Occipital lobe (tissue), 2 donors: ENCODE results near the gene NFKBIE. TPM values are rescaled to one million over a fixed set of nuclear protein-coding genes. Genes with fewer than 3 reads are reported as not detected.

Experiments
- DNase-seq: peaks from one replicate; lab custom pipeline; 2025; lab: John Stamatoyannopoulos, UW
- total RNA-seq: library from RNA; depleted of rRNA; stranded (reverse); fragments of >200 nt; gene quantifications from one replicate; pipeline ENCODE4 v1.2.3, GENCODE V29; 2014

The NFKBIE gene
- total RNA-seq, 1 donor from 2014 or later = 7.8 TPM

DNA sequence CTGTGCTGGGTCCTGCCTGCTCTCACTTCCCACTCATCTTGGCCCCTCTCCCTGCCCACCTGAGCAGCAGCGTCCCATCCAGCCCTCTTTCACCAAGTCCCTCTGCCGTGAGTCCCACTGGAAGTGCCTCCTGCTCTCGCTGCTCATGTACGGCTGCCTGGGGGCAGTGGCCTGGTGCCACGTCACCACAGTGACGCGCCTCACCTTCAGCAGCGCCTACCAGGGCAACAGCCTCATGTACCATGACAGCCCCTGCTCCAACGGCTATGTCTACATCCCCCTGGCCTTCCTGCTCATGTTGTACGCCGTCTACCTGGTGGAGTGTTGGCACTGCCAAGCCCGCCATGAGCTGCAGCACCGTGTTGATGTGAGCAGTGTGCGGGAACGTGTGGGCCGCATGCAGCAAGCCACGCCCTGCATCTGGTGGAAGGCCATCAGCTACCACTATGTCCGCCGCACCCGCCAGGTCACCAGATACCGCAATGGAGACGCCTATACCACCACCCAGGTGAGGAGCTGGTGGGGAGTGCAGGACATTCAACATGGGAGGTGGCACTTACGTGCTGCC lies 7.7 kb upstream of the NFKBIE start:
- no peak for DNase-seq

DNA sequence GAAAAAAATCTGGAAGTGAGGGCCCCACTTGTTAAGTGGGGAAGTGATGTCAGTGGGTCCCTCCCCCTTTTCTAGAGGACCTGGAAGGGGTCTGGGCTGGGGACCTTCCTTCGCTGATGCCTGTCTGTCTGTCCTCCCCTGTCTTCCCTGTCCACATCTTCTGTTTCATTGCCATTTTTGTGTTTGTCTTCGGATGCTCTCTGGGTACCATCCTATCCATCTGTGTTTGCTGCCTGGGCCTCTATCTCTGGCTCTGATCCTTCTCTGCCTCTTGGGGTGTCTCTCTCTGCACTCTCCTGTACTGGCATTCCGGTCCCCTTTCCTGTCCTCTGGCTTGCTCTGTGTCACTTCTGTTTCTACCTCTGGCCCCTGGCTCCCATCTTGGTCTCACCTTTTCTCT lies 7.2 kb upstream of the NFKBIE start:
- no peak for DNase-seq

DNA sequence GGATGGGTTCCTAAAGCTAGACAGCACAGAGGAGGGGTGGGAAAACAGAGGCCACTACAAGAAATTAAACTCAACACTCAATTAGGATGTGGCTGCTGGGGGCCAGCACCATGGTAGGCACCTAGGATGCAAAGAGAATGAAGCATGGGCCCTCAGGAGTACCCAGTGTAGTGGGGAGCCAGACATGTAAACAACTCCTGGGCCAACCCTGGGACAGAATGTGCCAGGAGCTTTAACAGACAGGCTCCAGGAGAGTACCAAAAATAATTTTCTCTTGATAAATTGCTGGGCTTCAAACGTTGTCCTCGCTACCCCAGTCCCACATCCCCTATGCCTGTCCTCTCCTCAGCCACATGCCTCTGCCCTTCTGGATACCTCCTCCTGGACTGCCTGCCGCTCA lies 6.6 kb upstream of the NFKBIE start:
- DNase-seq = no peak

DNA sequence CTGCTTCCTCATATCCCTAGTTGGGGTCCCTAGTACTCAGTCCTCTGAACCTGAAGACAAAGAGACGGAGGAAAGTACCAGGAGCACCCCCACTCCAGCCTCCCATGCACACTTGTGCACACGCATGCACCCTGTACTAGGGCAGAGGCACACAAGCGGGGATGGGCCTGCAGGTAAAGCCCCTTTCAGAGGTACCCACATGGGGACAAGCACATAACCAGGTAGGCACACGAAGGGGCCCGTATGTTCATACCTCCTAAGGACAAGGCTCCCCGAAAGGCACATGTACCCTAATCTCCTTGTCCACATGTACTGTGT lies 6.0 kb upstream of the NFKBIE start:
- DNase-seq = no peak

DNA sequence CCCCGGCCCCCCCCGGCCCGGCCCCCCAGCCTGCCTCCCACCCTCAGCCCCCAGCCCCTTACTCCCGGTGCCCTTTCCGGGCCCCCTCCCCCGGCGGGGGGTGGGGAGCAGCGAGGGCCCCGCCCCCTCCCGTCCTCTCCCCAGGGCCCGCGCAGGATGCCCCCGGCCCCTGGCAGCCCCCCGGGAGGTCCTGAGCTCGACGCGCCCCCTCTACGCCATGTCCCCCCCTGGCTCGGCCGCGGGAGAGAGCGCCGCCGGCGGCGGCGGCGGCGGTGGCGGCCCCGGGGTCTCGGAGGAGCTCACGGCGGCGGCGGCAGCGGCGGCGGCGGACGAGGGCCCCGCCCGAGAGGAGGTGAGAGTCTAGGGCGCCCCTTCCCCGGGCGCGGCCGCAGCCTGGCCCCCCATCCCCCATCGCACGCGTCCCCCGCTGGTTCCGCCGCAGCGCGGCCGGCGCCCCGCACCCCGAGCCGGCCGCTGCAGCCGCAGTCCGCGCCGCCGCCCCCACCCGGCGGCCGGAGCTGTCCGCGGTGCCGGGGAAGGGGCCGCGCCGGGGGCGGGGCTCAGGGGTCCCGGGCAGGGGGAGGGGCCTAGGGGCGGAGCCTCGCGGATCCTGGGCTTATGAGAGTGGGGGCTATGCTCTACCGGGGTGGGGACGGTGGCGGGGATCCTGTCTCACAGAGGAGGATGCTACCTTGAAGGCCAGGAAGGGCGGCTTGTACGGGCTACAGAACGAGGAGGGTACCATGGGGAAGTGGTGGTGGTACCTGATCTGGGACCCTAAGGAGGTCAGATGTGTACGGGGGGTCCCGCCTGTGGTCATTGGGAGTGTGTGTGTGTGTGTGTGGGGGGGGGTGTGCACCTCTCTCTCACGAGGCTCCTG lies 5.4 kb upstream of the NFKBIE start:
- no peak for DNase-seq

DNA sequence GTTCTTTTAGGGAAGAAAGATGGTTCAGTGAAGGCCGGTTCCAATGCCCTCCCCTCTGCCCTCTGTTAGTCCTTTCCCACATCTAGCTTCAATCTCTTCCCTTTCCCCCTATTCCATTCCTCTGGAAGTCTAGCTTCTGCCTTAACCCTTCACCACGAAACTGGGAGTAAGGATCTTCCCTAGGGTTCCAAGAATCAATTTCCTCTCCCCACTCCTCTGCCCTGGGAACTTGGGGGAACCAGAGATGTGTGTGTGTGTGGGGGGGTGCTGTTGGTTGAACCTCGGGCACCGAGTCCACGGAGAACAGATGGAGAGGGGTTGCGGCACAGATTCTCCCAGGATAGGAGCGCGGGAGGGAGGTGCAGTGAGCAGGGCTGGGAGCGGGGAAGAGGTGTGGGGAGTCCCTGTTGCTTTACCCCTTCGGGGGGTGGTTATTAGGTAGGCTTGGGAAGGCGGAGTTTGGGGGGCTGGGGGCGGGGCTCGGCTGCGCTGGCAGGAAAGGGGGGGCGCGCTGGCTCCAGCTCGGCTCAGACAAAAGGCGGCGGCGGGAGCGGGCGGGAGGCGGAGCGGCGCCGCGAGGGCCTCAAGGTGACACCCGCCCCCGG lies 4.7 kb upstream of the NFKBIE start, which contains the start of gene TMEM151B:
Gene TMEM151B, plus strand, starts transcription at position 530 of the 605 bp plus-strand sequence. CDS start 293 bp downstream, outside the sequence.
- peak; percentile 53 for DNase-seq

DNA sequence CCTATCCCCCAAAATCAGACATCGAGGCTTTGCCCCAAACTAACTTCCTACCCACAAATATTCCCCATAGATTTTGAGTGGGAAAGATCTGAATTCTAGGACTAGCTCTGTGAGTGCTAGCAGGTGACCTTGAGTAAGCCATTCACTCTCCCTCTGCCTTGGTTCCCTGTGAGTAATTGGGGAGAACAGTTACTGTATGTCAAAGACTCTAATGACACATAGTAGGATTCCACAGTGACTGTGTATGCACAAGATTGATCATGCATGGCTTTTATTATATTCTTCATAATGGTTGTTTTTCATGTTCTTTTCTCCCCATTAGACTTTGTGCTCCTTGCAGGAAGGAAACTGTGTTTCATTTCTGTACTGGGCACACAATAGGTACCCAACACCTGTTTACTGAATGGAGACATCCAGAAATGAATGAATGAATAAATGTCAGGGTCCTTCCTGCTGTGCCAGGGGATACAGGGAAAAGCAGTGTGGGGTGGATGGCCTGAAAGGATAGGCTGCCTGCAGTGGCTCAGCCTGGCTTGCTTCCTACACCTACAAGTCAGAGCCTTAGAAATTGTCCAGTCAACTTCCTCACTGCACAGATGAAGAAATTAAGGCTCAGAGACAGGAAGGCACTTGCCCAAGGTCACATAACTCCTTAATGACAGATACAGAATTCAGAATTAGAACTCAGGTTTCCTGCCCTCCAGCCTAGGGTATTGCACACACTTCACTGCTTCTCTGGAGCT lies 4.0 kb upstream of the NFKBIE start:
- no peak for DNase-seq

DNA sequence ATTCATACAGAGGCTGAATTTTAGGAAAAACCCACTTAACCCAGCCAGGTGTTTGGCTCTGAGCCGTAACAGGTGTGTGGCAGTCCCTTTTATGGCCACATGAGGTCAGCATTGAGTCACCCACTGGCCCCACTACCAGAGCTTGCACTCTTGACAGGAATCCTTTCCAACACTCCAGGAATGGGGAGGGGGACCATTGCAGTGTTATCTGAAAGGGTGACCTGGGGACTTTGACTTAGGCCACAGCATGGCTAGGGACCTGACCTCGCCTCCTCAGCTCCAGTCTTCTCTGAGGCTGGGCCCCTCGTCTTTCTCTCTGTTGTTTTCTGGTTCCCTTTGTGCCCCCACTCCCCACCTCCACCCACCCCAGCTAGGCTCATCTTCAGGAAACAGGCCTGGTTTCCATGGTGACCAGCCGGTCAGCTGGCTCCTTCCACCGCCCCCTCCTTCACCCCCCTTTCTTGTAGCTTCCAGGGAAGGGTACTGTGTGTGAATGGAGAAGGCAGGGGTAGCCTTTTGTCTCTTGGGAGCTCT lies 2.8 kb upstream of the NFKBIE start:
- DNase-seq = peak; percentile 40

DNA sequence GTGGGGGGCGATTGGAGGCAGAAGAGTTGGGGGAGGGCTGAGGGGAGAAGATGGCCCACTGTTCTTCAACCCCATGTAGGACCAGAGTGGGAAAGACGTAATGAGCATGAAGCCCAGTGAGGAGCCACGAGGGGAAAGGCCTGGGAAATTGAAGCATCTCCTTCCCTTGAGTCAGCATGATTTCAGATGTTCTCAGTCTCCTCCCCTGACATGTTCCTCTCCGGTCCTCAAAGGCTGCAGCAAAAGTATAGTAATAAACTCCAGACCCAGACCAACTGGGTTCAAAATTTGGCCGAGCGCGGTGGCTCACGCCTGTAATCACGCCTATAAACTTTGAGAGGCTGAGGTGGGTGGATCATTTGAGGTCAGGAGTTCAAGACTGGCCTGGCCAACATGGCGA lies 1.9 kb upstream of the NFKBIE start:
- no peak for DNase-seq

DNA sequence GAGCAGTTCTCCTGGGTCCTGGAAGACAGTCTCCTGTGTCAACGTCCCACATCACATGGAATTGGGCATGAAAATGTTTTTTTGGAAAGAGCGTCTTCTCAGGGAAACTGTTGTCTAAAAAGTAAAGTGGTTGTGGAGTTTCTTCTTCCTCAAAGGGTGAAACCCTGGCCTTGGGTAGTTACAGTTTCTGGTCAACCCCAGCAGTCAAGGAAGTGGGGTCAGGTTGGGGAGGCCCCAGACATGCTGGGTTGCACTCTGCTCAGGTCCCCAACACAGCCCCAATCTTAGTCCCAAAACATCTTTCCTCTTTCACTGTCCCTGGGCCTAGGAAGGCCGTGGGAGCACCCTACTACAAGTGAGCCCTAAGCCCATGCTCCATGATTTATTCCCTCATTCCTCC lies 996 bp upstream of the NFKBIE start:
- DNase-seq = no peak

DNA sequence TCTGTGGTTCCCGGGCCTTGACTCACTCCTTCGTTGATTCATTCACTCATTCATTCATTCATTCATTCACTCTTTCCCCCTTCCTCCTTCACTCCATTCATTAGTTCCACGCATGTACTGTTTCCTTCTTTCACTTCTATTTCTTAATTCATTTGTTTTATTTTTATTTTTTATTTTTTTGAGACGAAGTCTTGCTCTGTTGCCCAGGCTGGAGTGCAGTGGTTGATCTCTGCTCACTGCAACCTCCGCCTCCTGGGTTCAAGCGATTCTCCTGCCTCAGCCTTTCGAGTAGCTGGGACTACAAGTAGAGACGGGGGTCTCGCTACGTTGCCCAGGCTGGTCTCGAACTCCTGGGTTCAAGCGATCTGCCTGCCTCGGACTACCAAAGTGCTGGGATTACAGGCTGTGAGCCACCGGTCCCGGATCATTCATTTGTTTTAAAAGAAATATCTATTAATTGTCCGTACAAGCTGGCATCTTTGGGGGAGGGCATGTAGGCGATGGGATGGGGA lies 427 bp upstream of the NFKBIE start:
- no peak for DNase-seq

DNA sequence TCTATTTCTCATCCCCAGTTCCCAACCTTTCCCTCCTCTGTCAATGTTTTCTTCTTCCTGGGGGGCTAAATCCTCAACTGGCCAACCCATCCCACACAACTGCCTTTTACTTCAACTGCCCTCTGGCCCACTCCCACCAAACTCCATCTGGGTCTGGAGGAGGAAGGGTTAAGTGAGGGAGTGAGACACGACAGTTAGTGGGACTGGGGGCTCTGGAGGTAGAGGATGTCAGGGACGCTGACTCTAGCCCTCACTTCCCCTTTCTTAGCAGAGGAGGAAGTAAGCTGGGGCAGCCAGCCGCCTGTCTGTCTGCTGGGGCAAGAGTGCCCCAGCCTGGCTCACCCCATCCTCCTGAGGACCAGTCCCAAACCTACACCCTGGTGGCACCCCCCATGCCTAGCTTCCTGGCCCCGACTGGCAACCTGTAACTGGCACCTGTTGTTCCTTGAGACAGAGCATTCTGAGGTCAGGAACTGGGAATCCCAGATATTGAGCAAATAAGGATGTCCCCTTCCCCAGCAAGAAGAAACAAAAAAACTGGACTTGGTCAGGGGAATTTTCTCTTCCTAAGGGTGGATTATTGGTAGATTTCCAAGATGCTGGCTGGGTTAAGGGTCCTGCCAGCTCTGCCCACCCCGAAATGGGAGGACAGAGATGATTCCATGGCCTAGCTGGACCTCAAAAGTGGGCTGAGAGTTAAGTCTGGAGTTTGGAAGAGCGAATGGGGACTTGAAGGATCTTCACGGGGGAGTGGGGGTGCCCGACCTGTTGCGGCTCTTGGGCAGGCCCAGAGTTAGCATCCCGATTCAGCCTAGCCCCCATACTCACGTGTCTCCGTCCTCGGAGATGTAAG lies 971 bp downstream of the NFKBIE start:
- DNase-seq = no peak

DNA sequence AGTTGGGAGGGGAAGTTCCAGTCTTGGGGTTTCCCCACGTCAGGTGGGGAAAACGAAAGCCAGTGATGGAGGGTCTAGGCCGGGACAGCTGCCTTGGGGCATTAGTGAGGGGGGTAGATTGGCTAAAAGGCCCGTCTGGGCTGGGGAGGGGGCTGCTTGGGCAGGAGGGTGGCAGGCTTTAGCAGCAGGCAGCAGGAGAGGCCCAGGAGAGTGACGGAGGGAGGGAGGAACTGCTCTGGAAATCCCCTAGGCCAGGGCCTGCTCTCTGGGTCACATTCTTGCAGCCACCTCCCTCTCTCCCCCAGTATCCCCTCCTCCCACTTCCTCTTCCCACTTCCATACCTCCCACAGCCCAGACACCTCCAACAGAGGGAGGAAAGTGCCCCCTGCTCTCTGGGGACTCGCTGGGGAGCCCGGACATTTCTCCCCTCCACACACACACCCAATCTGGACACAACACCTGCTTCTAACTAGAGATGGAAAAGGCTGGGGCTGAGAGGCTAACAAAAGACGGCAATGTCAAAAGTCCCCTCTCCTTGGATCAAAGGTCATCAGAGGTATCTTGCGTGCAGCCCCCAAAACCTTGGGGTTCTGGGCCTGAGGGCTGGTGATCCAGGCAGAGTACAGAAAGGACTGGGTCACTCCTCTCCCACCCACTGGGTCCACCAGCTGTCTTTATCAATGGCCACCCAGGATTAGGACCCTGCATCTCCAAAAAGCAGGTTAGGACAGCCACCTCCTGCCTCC lies 1.8 kb downstream of the NFKBIE start:
- no peak for DNase-seq

DNA sequence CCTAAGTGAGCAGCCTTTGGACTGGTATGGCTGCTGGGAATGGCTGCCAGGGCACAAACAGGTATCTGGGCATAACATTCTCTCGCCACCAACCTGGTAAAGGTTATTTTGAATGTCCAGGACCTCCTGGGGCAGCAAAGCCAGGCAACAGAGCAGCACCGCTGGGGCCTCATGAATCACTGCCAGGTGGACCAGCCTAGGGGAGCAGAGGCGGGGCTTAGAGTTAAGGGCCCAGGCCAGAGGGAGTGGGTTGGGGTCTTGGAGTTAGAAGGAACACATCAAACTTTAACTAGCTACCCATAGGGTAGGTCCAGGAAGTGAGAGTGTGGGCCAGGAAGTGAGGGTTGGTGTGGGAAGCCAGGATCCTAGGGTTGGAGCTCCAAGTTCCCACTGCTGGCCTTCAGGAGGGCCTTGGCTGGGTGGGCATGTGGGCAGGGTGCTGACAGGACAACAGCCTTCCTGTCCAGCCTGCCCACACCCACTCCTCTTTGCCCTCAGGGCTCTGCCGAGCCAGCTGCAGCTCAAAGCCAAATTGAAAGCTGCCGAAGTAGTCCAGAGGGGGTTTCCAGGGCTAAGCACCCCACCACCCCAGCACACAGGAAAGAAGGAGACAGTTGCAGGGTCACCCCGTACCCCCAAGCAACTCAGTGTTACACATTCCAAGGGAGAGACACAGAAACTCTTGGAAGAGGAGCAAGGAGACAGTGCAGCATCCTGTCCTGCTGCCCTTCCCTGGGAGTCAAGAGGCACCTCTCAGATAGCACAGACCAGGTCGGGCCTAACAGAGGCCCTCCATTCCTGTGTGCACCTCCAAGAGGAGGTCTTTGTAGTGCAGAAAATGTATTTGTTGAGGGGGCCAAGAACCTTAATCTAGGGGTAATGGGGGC lies 2.6 kb downstream of the NFKBIE start:
- DNase-seq = no peak

DNA sequence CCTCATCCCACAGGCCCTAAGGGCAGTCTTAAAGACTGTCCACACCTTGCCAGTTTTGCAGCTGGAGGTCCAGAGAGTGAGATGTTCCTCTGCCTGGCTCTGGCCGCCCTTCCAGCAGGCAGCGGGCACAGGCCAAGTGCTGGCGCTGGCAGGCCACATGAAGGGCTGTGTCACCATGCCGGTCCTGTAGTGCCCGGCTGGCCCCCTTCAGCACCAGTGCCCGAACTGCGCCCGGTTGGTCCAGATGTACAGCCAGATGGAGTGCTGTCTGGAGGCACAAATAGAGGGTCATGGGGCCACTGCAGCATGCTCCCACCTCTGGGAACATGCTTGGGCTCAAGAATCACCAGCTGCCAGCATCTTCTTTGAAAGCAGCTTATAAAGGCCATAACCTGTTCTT lies 3.8 kb downstream of the NFKBIE start:
- DNase-seq = no peak

DNA sequence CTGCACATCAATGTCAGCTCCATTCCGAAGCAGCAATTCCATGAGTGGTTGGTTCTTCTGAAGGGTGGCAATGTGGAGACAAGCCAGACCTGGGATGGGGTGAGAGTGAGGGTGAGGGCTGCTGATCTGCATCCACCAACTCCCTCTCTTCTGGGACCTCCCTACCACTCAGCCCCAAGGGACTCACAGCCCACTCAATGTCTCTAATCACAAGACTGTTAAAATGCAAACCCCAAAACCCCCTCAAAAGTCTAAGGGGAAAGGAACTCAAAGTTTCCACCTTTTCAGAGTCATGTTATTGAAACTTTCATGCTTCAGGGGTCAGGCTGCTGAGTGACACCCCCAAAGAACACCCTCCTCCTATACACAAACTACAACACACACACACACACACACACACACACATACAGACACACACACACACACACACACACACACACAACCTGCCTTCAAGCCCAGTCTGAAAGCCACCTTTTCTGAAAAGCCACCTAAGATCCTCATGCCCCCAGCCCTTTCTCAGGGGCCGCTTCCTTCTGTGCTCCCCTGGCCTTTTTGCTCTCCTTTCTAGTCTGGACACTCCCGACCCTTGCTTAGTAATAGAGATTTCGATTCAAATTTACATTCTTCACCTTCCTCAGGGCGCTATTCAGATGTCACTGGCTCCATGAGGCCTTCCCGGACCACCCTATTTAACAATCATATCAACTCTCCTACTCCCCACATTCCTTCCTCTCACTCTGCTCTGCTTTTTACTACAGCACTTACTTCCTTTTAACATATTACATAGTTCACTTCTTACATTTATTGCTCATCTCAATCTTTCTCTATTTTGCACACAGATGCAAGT lies 4.7 kb downstream of the NFKBIE start:
- no peak for DNase-seq

DNA sequence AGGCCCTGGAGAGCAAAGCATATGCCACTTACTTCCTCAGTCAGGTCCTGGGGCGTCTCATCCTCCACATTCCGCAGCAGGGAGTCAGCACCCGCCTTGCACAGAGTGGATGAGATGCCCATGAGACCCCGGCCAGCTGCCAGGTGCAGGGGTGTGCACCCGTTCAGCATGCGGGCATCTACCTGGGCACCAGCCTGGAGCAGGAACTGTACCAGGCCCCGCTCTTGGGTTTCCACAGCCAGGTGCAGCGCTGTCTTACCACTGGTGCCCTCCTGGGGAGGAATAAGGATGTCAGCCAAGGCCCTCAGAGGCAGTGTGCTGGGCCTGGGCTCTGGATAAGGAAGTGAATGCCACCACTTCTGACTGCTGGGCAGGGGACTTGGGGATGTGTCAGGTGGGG lies 5.3 kb downstream of the NFKBIE start:
- DNase-seq = no peak

DNA sequence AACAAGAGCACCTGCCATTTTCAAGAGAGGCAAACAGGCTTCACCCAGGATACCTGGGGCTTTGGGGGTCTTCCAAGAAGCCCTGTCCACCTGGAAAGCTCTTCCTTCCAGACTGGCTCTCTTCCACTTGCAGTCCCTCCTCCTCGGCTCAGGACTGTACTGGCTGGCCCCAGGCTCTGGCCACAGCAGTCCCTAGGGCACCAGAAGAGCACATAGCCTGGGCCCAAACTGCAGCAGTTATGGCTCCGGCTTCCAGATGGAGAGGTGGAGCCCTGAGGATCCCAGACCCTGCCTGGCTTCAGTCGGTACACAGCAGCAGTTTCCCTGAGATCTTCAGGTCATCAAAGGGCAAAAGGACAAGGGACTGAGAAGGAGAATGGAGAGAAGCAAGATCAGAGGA lies 6.4 kb downstream of the NFKBIE start:
- no peak for DNase-seq
